HG03565 (cell line): Measurements from ENCODE around the gene WDR91.
A peak's percentile ranks its signal among the peaks of the same experiment; 100 is the strongest.
"Not testable (repeated sequence)": the region's sequence is repeated elsewhere in the genome, so short reads cannot be mapped to it uniquely, and the experiment has no call there.

Experiments used
- ATAC-seq: cut with Tn5 transposase; IDR thresholded peaks from one replicate; pipeline ENCODE4 v1.9.1; 2021; ENCODE audit warnings: mild to moderate bottlenecking, moderate library complexity; ENCODE audit not compliant: unreplicated experiment

Gene WDR91

GRCh38 chr7:135180122-135180521 lies 31.2 kb downstream of the WDR91 start:
- no peak for ATAC-seq

GRCh38 chr7:135179321-135179925 lies 31.9 kb downstream of the WDR91 start:
- no peak for ATAC-seq

- ATAC-seq = no peak
Measured at GRCh38 chr7:135178364-135178763, 33.0 kb downstream of the WDR91 start.

GRCh38 chr7:135177028-135177696 lies 34.2 kb downstream of the WDR91 start:
- ATAC-seq = no peak

GRCh38 chr7:135175931-135176330 lies 35.4 kb downstream of the WDR91 start:
- no peak for ATAC-seq

- ATAC-seq = no peak
Measured at GRCh38 chr7:135174941-135175340, 36.4 kb downstream of the WDR91 start.

GRCh38 chr7:135173916-135174315 lies 37.4 kb downstream of the WDR91 start:
- not testable (repeated sequence) for ATAC-seq

GRCh38 chr7:135171581-135172291 lies 39.6 kb downstream of the WDR91 start:
- ATAC-seq = not testable (repeated sequence)

GRCh38 chr7:135170998-135171481 lies 40.3 kb downstream of the WDR91 start:
- ATAC-seq = peak; percentile 21

GRCh38 chr7:135170274-135170997 lies 40.9 kb downstream of the WDR91 start, which contains the start of gene CYREN:
CYREN (minus strand) TSS chr7:135170707; CDS start chr7:135168922, 1,785 bp downstream.
- peak; percentile 59 for ATAC-seq

- peak; percentile 9 for ATAC-seq
Measured at GRCh38 chr7:135169964-135170273, 41.4 kb downstream of the WDR91 start.

GRCh38 chr7:135169141-135169963 lies 42.0 kb downstream of the WDR91 start:
- ATAC-seq = peak; percentile 26

- no peak for ATAC-seq
Measured at GRCh38 chr7:135168489-135169140, 42.7 kb downstream of the WDR91 start.

- ATAC-seq = no peak
Measured at GRCh38 chr7:135168001-135168400, 43.3 kb downstream of the WDR91 start.

GRCh38 chr7:135167365-135167917 lies 43.9 kb downstream of the WDR91 start:
- no peak for ATAC-seq

- ATAC-seq = no peak
Measured at GRCh38 chr7:135166338-135166990, 44.9 kb downstream of the WDR91 start.

- ATAC-seq = no peak
Measured at GRCh38 chr7:135165862-135166261, 45.5 kb downstream of the WDR91 start.

GRCh38 chr7:135164357-135165061 lies 46.8 kb downstream of the WDR91 start:
- no peak for ATAC-seq
